GM23338 (cell line): ENCODE data around the gene AOC3. TPM values are rescaled to one million over a fixed set of nuclear protein-coding genes. Genes with fewer than 3 reads are reported as not detected.

Experiments used
- ATAC-seq: fragments of 200-7000 bp; cut with Tn5 transposase; 3 replicates; pipeline ENCODE4 v1.9.1; 2020
- DNase-seq: peaks from one replicate; pipeline ENCODE4 v3.0.0-alpha.2; 2015; ENCODE audit warnings: low spot score
- H2AFZ ChIP-seq: fragments of 200-600 bp; sonication (generic); 2 replicates; pipeline ENCODE4 v1.8.0; 2016; ENCODE audit warnings: antibody characterized with exemption, mild to moderate bottlenecking, moderate library complexity
- H3F3A ChIP-seq: fragments of 200-600 bp; sonication (generic); replicated peaks from 2 replicates; pipeline ENCODE4 v1.8.0; 2017; ENCODE audit warnings: antibody characterized with exemption, mixed run types, low read depth
- H3K27ac ChIP-seq: fragments of 200-600 bp; sonication (generic); 2 replicates; pipeline ENCODE4 v1.6.1; 2016; ENCODE audit warnings: low read depth
- H3K27me3 ChIP-seq: fragments of 200-600 bp; sonication (generic); 2 replicates; pipeline ENCODE4 v1.8.0; 2016; ENCODE audit warnings: mild to moderate bottlenecking, mixed run types, moderate library complexity; ENCODE audit not compliant: insufficient read depth
- H3K36me3 ChIP-seq: fragments of 200-600 bp; sonication (generic); 2 replicates; pipeline ENCODE4 v1.8.0; 2016; ENCODE audit warnings: mild to moderate bottlenecking; ENCODE audit not compliant: insufficient read depth
- H3K4me1 ChIP-seq: fragments of 200-600 bp; sonication (generic); 2 replicates; pipeline ENCODE4 v1.8.0; 2016; ENCODE audit warnings: mild to moderate bottlenecking, moderate library complexity; ENCODE audit not compliant: insufficient read depth
- H3K4me2 ChIP-seq: fragments of 200-600 bp; sonication (generic); 2 replicates; pipeline ENCODE4 v1.7.1; 2017; ENCODE audit warnings: mixed run types
- H3K4me3 ChIP-seq: fragments of 200-600 bp; sonication (generic); 2 replicates; pipeline ENCODE4 v1.6.1; 2016; ENCODE audit warnings: mixed run types
- H3K79me2 ChIP-seq: fragments of 200-600 bp; sonication (generic); replicated peaks from 2 replicates; pipeline ENCODE4 v1.8.0; 2017; ENCODE audit warnings: mild to moderate bottlenecking; ENCODE audit not compliant: insufficient read depth
- H3K9me2 ChIP-seq: fragments of 200-600 bp; sonication (generic); 2 replicates; pipeline ENCODE4 v1.8.0; 2017; ENCODE audit not compliant: insufficient read depth
- H4K20me1 ChIP-seq: fragments of 200-600 bp; sonication (generic); replicated peaks from 2 replicates; pipeline ENCODE4 v1.8.0; 2017; ENCODE audit warnings: mild to moderate bottlenecking; ENCODE audit not compliant: insufficient read depth
- H3K27ac Mint-ChIP-seq: 2 replicates; pipeline ENCODE4 v1.8.0; 2020; ENCODE audit warnings: inconsistent platforms, mild to moderate bottlenecking, moderate library complexity, mixed read lengths
- H3K27me3 Mint-ChIP-seq: 3 replicates; pipeline ENCODE4 v1.8.0; 2022; ENCODE audit warnings: low read depth, mild to moderate bottlenecking, moderate library complexity, mixed read lengths, inconsistent platforms; ENCODE audit not compliant: insufficient read depth, poor library complexity
- H3K36me3 Mint-ChIP-seq: 3 replicates; pipeline ENCODE4 v1.8.0; 2021; ENCODE audit warnings: low read depth, mild to moderate bottlenecking, inconsistent platforms, moderate library complexity, mixed read lengths
- H3K4me1 Mint-ChIP-seq: 3 replicates; pipeline ENCODE4 v1.8.0; 2020; ENCODE audit warnings: mild to moderate bottlenecking, inconsistent platforms, mixed read lengths
- H3K4me3 Mint-ChIP-seq: 3 replicates; pipeline ENCODE4 v1.8.0; 2021; ENCODE audit warnings: moderate library complexity, mild to moderate bottlenecking, inconsistent platforms, mixed read lengths
- H3K9me3 Mint-ChIP-seq: 3 replicates; pipeline ENCODE4 v1.8.0; 2020; ENCODE audit warnings: moderate library complexity, mild to moderate bottlenecking, inconsistent platforms, mixed read lengths
- CREB1 ChIP-seq: fragments of 250-450 bp; sonication (Bioruptor Pico); IDR thresholded peaks from 2 replicates; pipeline ENCODE4 v1.5.0; 2020; ENCODE audit warnings: low read depth, mild to moderate bottlenecking, moderate library complexity
- EZH2 ChIP-seq: fragments of 200-600 bp; sonication (generic); IDR thresholded peaks from one replicate; pipeline ENCODE4 v1.8.0; 2017; ENCODE audit warnings: antibody characterized with exemption, mild to moderate bottlenecking, low read depth; ENCODE audit not compliant: unreplicated experiment
- EZH2phosphoT487 ChIP-seq: fragments of 200-600 bp; sonication (generic); IDR thresholded peaks from one replicate; pipeline ENCODE4 v1.8.1; 2018; ENCODE audit warnings: antibody characterized with exemption; ENCODE audit not compliant: unreplicated experiment
- JUNB ChIP-seq: IDR thresholded peaks from one replicate; pipeline ENCODE4 v1.6.1; 2016; ENCODE audit warnings: antibody characterized with exemption; ENCODE audit not compliant: unreplicated experiment
- NANOG ChIP-seq: IDR thresholded peaks from 2 replicates; pipeline ENCODE4 v1.6.1; 2016; ENCODE audit warnings: antibody characterized with exemption, borderline replicate concordance
- POLR2AphosphoS5 ChIP-seq: IDR thresholded peaks from 2 replicates; pipeline ENCODE4 v1.6.1; 2016; ENCODE audit warnings: antibody characterized with exemption, low read depth
- STAT1 ChIP-seq: IDR thresholded peaks from one replicate; pipeline ENCODE4 v1.6.1; 2016; ENCODE audit warnings: antibody characterized with exemption; ENCODE audit not compliant: unreplicated experiment
- ZNF114 ChIP-seq: fragments of 250-450 bp; sonication (Bioruptor Pico); IDR thresholded peaks from 2 replicates; pipeline ENCODE4 v1.5.0; 2020; ENCODE audit warnings: mild to moderate bottlenecking, moderate library complexity
- ZNF331 ChIP-seq: fragments of 250-450 bp; sonication (Bioruptor Pico); IDR thresholded peaks from 2 replicates; pipeline ENCODE4 v1.5.0; 2020; ENCODE audit warnings: low read depth, mild to moderate bottlenecking, moderate library complexity
- polyA plus RNA-seq: library from polyadenylated mRNA; unstranded; fragments of >200 nt; fragmentation: Nextera tagmentation; extraction: Ambion mirVana; gene quantifications from 2 replicates; pipeline ENCODE4 v1.2.1, GENCODE V29; 2016
- total RNA-seq: library from RNA; depleted of rRNA; stranded (reverse); fragments of >200 nt; shearing (Covaris generic); gene quantifications from 2 replicates; pipeline ENCODE4 v1.2.3, GENCODE V29; 2014
- TF ChIP-seq, protein P1 (sequence below): IDR thresholded peaks from one replicate; pipeline ENCODE4 v1.6.1; 2018; ENCODE audit warnings: antibody characterized with exemption; ENCODE audit not compliant: unreplicated experiment
- TF ChIP-seq, protein P2 (sequence below): IDR thresholded peaks from 2 replicates; pipeline ENCODE4 v1.6.1; 2016; ENCODE audit warnings: antibody characterized with exemption
- TF ChIP-seq, protein P3 (sequence below), 2 experiments: fragments of 200-600 bp in 1 of 2; sonication (generic) in 1 of 2; conservative IDR thresholded peaks; 2 replicates each; pipeline versions ENCODE4 v1.5.1 to v1.6.1; 2016 to 2017; ENCODE audit warnings: antibody characterized with exemption in 2 of 2, low read depth in 2 of 2, mild to moderate bottlenecking in 2 of 2, moderate library complexity in 1 of 2
- TF ChIP-seq, protein P4 (sequence below): fragments of 250-450 bp; sonication (Bioruptor Pico); IDR thresholded peaks from 2 replicates; pipeline ENCODE4 v1.5.0; 2020; ENCODE audit warnings: mild to moderate bottlenecking, moderate library complexity

AOC3 gene
- total and polyA plus RNA-seq, 2 experiments from 2014 or later, result 1.4 to 1.7 TPM

DNA sequence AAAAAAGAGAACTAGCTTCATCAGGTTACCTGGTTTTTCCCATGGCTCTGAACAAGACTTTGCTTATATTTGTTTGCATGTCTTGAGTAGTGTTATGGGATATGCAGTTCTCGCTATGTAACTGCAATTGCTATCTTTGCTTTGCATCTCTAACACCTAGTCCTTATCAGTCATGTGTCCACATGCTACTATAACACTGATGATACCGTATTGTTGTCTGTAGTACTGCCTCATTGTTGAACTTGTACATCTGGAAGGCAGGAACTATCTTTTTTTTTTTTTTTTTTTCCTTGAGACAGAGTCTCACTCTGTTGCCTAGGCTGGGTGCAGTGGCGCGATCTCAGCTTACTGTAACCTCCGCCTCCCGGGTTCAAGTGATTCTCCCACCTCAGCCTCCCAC is 15.3 kb upstream of the AOC3 start:
- H3K4me3 ChIP-seq, result no peak overlapping the region
- Mint-ChIP-seq H3K9me3 (no peaks in the 10 kb centered on the region), H3K4me1 (peaks cover 16% of the 10 kb centered on the region), H3K27ac (no peak overlapping the region), H3K4me3 (no peak overlapping the region), H3K36me3 (peaks cover 63% of the 10 kb centered on the region), H3K27me3 (peaks cover 11% of the 10 kb centered on the region)
- no peaks in the 10 kb centered on the region for H3K27me3 ChIP-seq
- H3K27ac ChIP-seq, result no peak overlapping the region
- H3K9me2 ChIP-seq, result no peaks in the 10 kb centered on the region
- H3F3A ChIP-seq, result peaks cover 12% of the 10 kb centered on the region
- H3K79me2 ChIP-seq, result peaks cover 30% of the 10 kb centered on the region
- peaks cover 23% of the 10 kb centered on the region for H4K20me1 ChIP-seq
- peaks cover 5% of the 10 kb centered on the region; the same call in 1 of the 2 replicates for H3K4me1 ChIP-seq
- H2AFZ ChIP-seq, result no peak overlapping the region
- TF ChIP-seq, protein P1, sequence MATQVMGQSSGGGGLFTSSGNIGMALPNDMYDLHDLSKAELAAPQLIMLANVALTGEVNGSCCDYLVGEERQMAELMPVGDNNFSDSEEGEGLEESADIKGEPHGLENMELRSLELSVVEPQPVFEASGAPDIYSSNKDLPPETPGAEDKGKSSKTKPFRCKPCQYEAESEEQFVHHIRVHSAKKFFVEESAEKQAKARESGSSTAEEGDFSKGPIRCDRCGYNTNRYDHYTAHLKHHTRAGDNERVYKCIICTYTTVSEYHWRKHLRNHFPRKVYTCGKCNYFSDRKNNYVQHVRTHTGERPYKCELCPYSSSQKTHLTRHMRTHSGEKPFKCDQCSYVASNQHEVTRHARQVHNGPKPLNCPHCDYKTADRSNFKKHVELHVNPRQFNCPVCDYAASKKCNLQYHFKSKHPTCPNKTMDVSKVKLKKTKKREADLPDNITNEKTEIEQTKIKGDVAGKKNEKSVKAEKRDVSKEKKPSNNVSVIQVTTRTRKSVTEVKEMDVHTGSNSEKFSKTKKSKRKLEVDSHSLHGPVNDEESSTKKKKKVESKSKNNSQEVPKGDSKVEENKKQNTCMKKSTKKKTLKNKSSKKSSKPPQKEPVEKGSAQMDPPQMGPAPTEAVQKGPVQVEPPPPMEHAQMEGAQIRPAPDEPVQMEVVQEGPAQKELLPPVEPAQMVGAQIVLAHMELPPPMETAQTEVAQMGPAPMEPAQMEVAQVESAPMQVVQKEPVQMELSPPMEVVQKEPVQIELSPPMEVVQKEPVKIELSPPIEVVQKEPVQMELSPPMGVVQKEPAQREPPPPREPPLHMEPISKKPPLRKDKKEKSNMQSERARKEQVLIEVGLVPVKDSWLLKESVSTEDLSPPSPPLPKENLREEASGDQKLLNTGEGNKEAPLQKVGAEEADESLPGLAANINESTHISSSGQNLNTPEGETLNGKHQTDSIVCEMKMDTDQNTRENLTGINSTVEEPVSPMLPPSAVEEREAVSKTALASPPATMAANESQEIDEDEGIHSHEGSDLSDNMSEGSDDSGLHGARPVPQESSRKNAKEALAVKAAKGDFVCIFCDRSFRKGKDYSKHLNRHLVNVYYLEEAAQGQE, result no peak
- no peak for TF ChIP-seq JUNB
- TF ChIP-seq, protein P2, sequence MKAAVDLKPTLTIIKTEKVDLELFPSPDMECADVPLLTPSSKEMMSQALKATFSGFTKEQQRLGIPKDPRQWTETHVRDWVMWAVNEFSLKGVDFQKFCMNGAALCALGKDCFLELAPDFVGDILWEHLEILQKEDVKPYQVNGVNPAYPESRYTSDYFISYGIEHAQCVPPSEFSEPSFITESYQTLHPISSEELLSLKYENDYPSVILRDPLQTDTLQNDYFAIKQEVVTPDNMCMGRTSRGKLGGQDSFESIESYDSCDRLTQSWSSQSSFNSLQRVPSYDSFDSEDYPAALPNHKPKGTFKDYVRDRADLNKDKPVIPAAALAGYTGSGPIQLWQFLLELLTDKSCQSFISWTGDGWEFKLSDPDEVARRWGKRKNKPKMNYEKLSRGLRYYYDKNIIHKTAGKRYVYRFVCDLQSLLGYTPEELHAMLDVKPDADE, result no peak
- TF ChIP-seq STAT1, result no peak
- no peak for TF ChIP-seq EZH2phosphoT487
- TF ChIP-seq NANOG, result no peak
- TF ChIP-seq, protein P3, sequence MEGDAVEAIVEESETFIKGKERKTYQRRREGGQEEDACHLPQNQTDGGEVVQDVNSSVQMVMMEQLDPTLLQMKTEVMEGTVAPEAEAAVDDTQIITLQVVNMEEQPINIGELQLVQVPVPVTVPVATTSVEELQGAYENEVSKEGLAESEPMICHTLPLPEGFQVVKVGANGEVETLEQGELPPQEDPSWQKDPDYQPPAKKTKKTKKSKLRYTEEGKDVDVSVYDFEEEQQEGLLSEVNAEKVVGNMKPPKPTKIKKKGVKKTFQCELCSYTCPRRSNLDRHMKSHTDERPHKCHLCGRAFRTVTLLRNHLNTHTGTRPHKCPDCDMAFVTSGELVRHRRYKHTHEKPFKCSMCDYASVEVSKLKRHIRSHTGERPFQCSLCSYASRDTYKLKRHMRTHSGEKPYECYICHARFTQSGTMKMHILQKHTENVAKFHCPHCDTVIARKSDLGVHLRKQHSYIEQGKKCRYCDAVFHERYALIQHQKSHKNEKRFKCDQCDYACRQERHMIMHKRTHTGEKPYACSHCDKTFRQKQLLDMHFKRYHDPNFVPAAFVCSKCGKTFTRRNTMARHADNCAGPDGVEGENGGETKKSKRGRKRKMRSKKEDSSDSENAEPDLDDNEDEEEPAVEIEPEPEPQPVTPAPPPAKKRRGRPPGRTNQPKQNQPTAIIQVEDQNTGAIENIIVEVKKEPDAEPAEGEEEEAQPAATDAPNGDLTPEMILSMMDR (conservative IDR thresholded peaks at IDR 0.05; ENCODE audit: low read depth in 2 of 2), result no peak
- TF ChIP-seq ZNF114 (CRISPR knock-in tag), result no peak
- TF ChIP-seq CREB1 (CRISPR knock-in tag), result no peak
- TF ChIP-seq ZNF331 (CRISPR knock-in tag), result no peak
- no peak for TF ChIP-seq POLR2AphosphoS5
- TF ChIP-seq, protein P4, sequence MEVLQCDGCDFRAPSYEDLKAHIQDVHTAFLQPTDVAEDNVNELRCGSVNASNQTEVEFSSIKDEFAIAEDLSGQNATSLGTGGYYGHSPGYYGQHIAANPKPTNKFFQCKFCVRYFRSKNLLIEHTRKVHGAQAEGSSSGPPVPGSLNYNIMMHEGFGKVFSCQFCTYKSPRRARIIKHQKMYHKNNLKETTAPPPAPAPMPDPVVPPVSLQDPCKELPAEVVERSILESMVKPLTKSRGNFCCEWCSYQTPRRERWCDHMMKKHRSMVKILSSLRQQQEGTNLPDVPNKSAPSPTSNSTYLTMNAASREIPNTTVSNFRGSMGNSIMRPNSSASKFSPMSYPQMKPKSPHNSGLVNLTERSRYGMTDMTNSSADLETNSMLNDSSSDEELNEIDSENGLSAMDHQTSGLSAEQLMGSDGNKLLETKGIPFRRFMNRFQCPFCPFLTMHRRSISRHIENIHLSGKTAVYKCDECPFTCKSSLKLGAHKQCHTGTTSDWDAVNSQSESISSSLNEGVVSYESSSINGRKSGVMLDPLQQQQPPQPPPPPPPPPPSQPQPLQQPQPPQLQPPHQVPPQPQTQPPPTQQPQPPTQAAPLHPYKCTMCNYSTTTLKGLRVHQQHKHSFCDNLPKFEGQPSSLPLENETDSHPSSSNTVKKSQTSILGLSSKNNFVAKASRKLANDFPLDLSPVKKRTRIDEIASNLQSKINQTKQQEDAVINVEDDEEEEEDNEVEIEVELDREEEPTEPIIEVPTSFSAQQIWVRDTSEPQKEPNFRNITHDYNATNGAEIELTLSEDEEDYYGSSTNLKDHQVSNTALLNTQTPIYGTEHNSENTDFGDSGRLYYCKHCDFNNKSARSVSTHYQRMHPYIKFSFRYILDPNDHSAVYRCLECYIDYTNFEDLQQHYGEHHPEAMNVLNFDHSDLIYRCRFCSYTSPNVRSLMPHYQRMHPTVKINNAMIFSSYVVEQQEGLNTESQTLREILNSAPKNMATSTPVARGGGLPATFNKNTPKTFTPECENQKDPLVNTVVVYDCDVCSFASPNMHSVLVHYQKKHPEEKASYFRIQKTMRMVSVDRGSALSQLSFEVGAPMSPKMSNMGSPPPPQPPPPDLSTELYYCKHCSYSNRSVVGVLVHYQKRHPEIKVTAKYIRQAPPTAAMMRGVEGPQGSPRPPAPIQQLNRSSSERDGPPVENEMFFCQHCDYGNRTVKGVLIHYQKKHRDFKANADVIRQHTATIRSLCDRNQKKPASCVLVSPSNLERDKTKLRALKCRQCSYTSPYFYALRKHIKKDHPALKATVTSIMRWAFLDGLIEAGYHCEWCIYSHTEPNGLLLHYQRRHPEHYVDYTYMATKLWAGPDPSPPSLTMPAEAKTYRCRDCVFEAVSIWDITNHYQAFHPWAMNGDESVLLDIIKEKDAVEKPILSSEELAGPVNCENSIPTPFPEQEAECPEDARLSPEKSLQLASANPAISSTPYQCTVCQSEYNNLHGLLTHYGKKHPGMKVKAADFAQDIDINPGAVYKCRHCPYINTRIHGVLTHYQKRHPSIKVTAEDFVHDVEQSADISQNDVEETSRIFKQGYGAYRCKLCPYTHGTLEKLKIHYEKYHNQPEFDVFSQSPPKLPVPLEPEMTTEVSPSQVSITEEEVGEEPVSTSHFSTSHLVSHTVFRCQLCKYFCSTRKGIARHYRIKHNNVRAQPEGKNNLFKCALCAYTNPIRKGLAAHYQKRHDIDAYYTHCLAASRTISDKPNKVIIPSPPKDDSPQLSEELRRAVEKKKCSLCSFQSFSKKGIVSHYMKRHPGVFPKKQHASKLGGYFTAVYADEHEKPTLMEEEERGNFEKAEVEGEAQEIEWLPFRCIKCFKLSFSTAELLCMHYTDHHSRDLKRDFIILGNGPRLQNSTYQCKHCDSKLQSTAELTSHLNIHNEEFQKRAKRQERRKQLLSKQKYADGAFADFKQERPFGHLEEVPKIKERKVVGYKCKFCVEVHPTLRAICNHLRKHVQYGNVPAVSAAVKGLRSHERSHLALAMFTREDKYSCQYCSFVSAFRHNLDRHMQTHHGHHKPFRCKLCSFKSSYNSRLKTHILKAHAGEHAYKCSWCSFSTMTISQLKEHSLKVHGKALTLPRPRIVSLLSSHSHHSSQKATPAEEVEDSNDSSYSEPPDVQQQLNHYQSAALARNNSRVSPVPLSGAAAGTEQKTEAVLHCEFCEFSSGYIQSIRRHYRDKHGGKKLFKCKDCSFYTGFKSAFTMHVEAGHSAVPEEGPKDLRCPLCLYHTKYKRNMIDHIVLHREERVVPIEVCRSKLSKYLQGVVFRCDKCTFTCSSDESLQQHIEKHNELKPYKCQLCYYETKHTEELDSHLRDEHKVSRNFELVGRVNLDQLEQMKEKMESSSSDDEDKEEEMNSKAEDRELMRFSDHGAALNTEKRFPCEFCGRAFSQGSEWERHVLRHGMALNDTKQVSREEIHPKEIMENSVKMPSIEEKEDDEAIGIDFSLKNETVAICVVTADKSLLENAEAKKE (CRISPR knock-in tag), result no peak
- no peak for TF ChIP-seq EZH2
- no peak overlapping the region for H3K4me2 ChIP-seq
- ATAC-seq (no peak), DNase-seq (no peak)
- H3K36me3 ChIP-seq, result peaks cover 52% of the 10 kb centered on the region
